Fibroblast of lung (primary cell): ENCODE data around the gene TRAM2.

ENCODE experiments used
- CTCF ChIP-seq, 2 donors: IDR thresholded peaks in 1 of 2; conservative IDR thresholded peaks in 1 of 2; 1 replicate in 1 of 2; 2 replicates in 1 of 2; pipeline ENCODE4 v1.5.1; 2011 to 2012; ENCODE audit warnings: low read length in 2 of 2, control low read depth in 1 of 2, inconsistent platforms in 1 of 2, low read depth in 1 of 2, mild to moderate bottlenecking in 1 of 2
- EZH2 ChIP-seq: IDR thresholded peaks from 2 replicates; pipeline ENCODE4 v1.5.1; 2012; ENCODE audit warnings: low read length, control low read depth, mild to moderate bottlenecking; ENCODE audit errors: missing control alignments

GRCh38 chr6:52570291-52570700, 6.6 kb downstream of the TRAM2 start:
- TF ChIP-seq CTCF (conservative IDR thresholded peaks at IDR 0.05 in 1 of 2, IDR thresholded peaks at IDR 0.05 in 1 of 2; ENCODE audit: low read depth in 1 of 2, low read length in 2 of 2), result no peak
- no peak for TF ChIP-seq EZH2
